ENCODE data around the gene CCDC15.
A peak's percentile ranks its signal among the peaks of the same experiment; 100 is the strongest.

Gene CCDC15

GRCh38 chr11:124923296-124923695, 30.7 kb upstream of the CCDC15 start:
- H3K4me1 ChIP-seq (ENCODE audit: low read length): no peaks in the 10 kb centered on the region
- no peak overlapping the region for H3K9ac ChIP-seq (ENCODE audit: low read length)
- H4K20me1 ChIP-seq (ENCODE audit: insufficient read depth, low read length): no peaks in the 10 kb centered on the region
- peaks cover 12% of the 10 kb centered on the region for H3K27me3 ChIP-seq (replicated peaks; ENCODE audit: insufficient read depth, low read length)
- H3K9me2 ChIP-seq (replicated peaks; ENCODE audit: insufficient read depth, low read length): no peaks in the 10 kb centered on the region
- DNase-seq: no peak
- no peaks in the 10 kb centered on the region for H3K36me3 ChIP-seq (replicated peaks; ENCODE audit: insufficient read depth, low read length)
- H3K4me3 ChIP-seq (ENCODE audit: low read length): no peak overlapping the region
- no peak overlapping the region for H2AFZ ChIP-seq (ENCODE audit: low read length)
- H3K9me3 ChIP-seq (replicated peaks; ENCODE audit: insufficient read depth, low read length): no peaks in the 10 kb centered on the region
- no peak overlapping the region for H3K4me2 ChIP-seq (ENCODE audit: low read depth, low read length)
- H3K79me2 ChIP-seq (ENCODE audit: low read length): no peaks in the 10 kb centered on the region
- no peak for TF ChIP-seq EZH2 (optimal IDR thresholded peaks at IDR 0.05; ENCODE audit: low read depth, low read length)
- TF ChIP-seq CTCF (IDR thresholded peaks at IDR 0.05; ENCODE audit: low read length): no peak
- TF ChIP-seq EZH2phosphoT487 (IDR thresholded peaks at IDR 0.05; ENCODE audit: low read length): no peak
- no peaks in the 10 kb centered on the region for H3F3A ChIP-seq (ENCODE audit: insufficient read depth, low read length)
- H3K27ac ChIP-seq (ENCODE audit: low read length): no peak overlapping the region

- no peaks in the 10 kb centered on the region for H3K79me2 ChIP-seq (ENCODE audit: low read length)
- TF ChIP-seq CTCF (IDR thresholded peaks at IDR 0.05; ENCODE audit: low read length) (no peak), EZH2 (optimal IDR thresholded peaks at IDR 0.05; ENCODE audit: low read depth, low read length) (no peak), EZH2phosphoT487 (IDR thresholded peaks at IDR 0.05; ENCODE audit: low read length) (no peak)
- no peaks in the 10 kb centered on the region for H3K27me3 ChIP-seq (replicated peaks; ENCODE audit: insufficient read depth, low read length)
- no peak overlapping the region for H2AFZ ChIP-seq (ENCODE audit: low read length)
- H3K4me1 ChIP-seq (ENCODE audit: low read length): peaks cover 17% of the 10 kb centered on the region
- no peak overlapping the region for H3K4me3 ChIP-seq (ENCODE audit: low read length)
- H3K4me2 ChIP-seq (ENCODE audit: low read depth, low read length): no peak overlapping the region
- H3K27ac ChIP-seq (ENCODE audit: low read length): no peak overlapping the region
- peaks cover 10% of the 10 kb centered on the region for H3F3A ChIP-seq (ENCODE audit: insufficient read depth, low read length)
- H3K9me3 ChIP-seq (replicated peaks; ENCODE audit: insufficient read depth, low read length): no peaks in the 10 kb centered on the region
- H3K36me3 ChIP-seq (replicated peaks; ENCODE audit: insufficient read depth, low read length): no peaks in the 10 kb centered on the region
- DNase-seq: no peak
- no peak overlapping the region for H3K9ac ChIP-seq (ENCODE audit: low read length)
- H3K9me2 ChIP-seq (replicated peaks; ENCODE audit: insufficient read depth, low read length): no peaks in the 10 kb centered on the region
- H4K20me1 ChIP-seq (ENCODE audit: insufficient read depth, low read length): no peaks in the 10 kb centered on the region
These were observed 24.9 kb upstream of the CCDC15 start for GRCh38 chr11:124928942-124929665.

- Histone ChIP-seq H3F3A (ENCODE audit: insufficient read depth, low read length) (peaks cover 10% of the 10 kb centered on the region), H3K36me3 (replicated peaks; ENCODE audit: insufficient read depth, low read length) (no peaks in the 10 kb centered on the region), H3K79me2 (ENCODE audit: low read length) (no peaks in the 10 kb centered on the region), H3K27ac (ENCODE audit: low read length) (peak overlapping the region; percentile 48; the same call in 1 of the 2 replicates), H3K9me3 (replicated peaks; ENCODE audit: insufficient read depth, low read length) (no peaks in the 10 kb centered on the region), H4K20me1 (ENCODE audit: insufficient read depth, low read length) (no peaks in the 10 kb centered on the region), H3K4me2 (ENCODE audit: low read depth, low read length) (peak overlapping the region; percentile 55), H2AFZ (ENCODE audit: low read length) (peak overlapping the region; percentile 33), H3K4me3 (ENCODE audit: low read length) (no peak overlapping the region), H3K4me1 (ENCODE audit: low read length) (peaks cover 17% of the 10 kb centered on the region), H3K27me3 (replicated peaks; ENCODE audit: insufficient read depth, low read length) (no peaks in the 10 kb centered on the region), H3K9ac (ENCODE audit: low read length) (no peak overlapping the region), H3K9me2 (replicated peaks; ENCODE audit: insufficient read depth, low read length) (no peaks in the 10 kb centered on the region)
- peak; percentile 75 for DNase-seq
- TF ChIP-seq EZH2phosphoT487 (IDR thresholded peaks at IDR 0.05; ENCODE audit: low read length): no peak
- no peak for TF ChIP-seq EZH2 (optimal IDR thresholded peaks at IDR 0.05; ENCODE audit: low read depth, low read length)
- TF ChIP-seq CTCF (IDR thresholded peaks at IDR 0.05; ENCODE audit: low read length): no peak
These were observed 23.2 kb upstream of the CCDC15 start for GRCh38 chr11:124930799-124931198.
